ENCODE data around the gene YDJC. TPM values are rescaled to one million over a fixed set of nuclear protein-coding genes. Genes with fewer than 3 reads are reported as not detected.

YDJC gene
- total RNA-seq, 2 donors from 2014 or later, result 45.7 to 63.0 TPM

GRCh38 chr22:21659864-21660525 lies 30.2 kb upstream of the YDJC start:
- H3K9me3 ChIP-seq, result no peaks in the 10 kb centered on the region
- ATAC-seq, result no peak
- WGBS, 2 donors, result 64 to 81% methylated on average over 5 to 7 of the region's 7 CpGs
- intact Hi-C loops (cut with DNase I), result no loop called here
- no peak overlapping the region for H3K4me3 ChIP-seq
- no peaks in the 10 kb centered on the region for H3K36me3 ChIP-seq (replicated peaks in 1 of 2; ENCODE audit: insufficient read depth in 1 of 2, low read depth in 2 of 2)
- H3K27ac ChIP-seq, result no peak overlapping the region
- H3K4me1 ChIP-seq, result peaks cover 10% of the 10 kb centered on the region
- DNase-seq, result no peak
- no peak for TF ChIP-seq POLR2A (IDR thresholded peaks at IDR 0.05)
- peak in 1 of 7 experiments; percentile 17 for TF ChIP-seq CTCF (IDR thresholded peaks at IDR 0.05)
- H3K27me3 ChIP-seq, result no peaks in the 10 kb centered on the region

- 0 to 1% methylated on average over 8 to 78 of the region's 79 CpGs for WGBS, 2 donors
- Histone ChIP-seq H3K4me3 (peak overlapping the region in 1 of 2 donors; percentile 9), H3K27ac (peak overlapping the region; percentile 9 to 31 (median 18)), H3K27me3 (no peaks in the 10 kb centered on the region), H3K36me3 (replicated peaks in 1 of 2; ENCODE audit: insufficient read depth in 1 of 2, low read depth in 2 of 2) (no peaks in the 10 kb centered on the region), H3K4me1 (peaks cover 11% of the 10 kb centered on the region), H3K9me3 (no peaks in the 10 kb centered on the region)
- intact Hi-C loops (cut with DNase I), result no loop called here
- TF ChIP-seq CTCF (IDR thresholded peaks at IDR 0.05) (peak in 4 of 7 experiments; percentile 32 to 50 (median 48)), POLR2A (IDR thresholded peaks at IDR 0.05) (peak in 2 of 3 donors; percentile 39 to 44)
- ATAC-seq (peak; percentile 95), DNase-seq (peak; percentile 79 to 90 (median 84))
These were observed 27.7 kb upstream of the YDJC start for GRCh38 chr22:21657360-21658032.

- H3K27me3 ChIP-seq, result no peaks in the 10 kb centered on the region
- H3K9me3 ChIP-seq, result no peaks in the 10 kb centered on the region
- DNase-seq (no peak), ATAC-seq (peak; percentile 15)
- no peaks in the 10 kb centered on the region for H3K36me3 ChIP-seq (replicated peaks in 1 of 2; ENCODE audit: insufficient read depth in 1 of 2, low read depth in 2 of 2)
- no peak overlapping the region for H3K4me3 ChIP-seq
- WGBS, 2 donors, result 22 to 23% methylated on average over 17 of the region's 17 CpGs
- peaks cover 16% of the 10 kb centered on the region for H3K4me1 ChIP-seq
- no peak overlapping the region for H3K27ac ChIP-seq
- intact Hi-C loops (cut with DNase I), result no loop called here
- TF ChIP-seq CTCF (IDR thresholded peaks at IDR 0.05) (no peak), POLR2A (IDR thresholded peaks at IDR 0.05) (no peak)
These were observed 27.2 kb upstream of the YDJC start for GRCh38 chr22:21657020-21657359.

GRCh38 chr22:21652547-21653545 lies 23.0 kb upstream of the YDJC start:
- Histone ChIP-seq H3K36me3 (replicated peaks in 1 of 2; ENCODE audit: insufficient read depth in 1 of 2, low read depth in 2 of 2) (no peaks in the 10 kb centered on the region), H3K27ac (no peak overlapping the region), H3K9me3 (no peaks in the 10 kb centered on the region), H3K4me1 (peaks cover 24% of the 10 kb centered on the region), H3K4me3 (no peak overlapping the region), H3K27me3 (no peaks in the 10 kb centered on the region)
- intact Hi-C loops (cut with DNase I), result no loop called here
- no peak for DNase-seq
- TF ChIP-seq POLR2A (IDR thresholded peaks at IDR 0.05) (no peak), CTCF (IDR thresholded peaks at IDR 0.05) (no peak)
- 59 to 74% methylated on average over 29 to 35 of the region's 40 CpGs for WGBS, 2 donors
- ATAC-seq, result no peak
